Neuronal stem cell (in vitro differentiated cells): ENCODE measurements around the gene MOK.
A peak's percentile ranks its signal among the peaks of the same experiment; 100 is the strongest.

Experiments
- DNase-seq: peaks from one replicate; pipeline ENCODE4 v3.0.0-alpha.2; 2013; ENCODE audit warnings: low spot score
- H2AFZ ChIP-seq: one replicate; pipeline ENCODE4 v1.6.1; 2013; ENCODE audit warnings: mild to moderate bottlenecking, low read length, inconsistent platforms
- H2AK5ac ChIP-seq: 2 replicates; pipeline ENCODE4 v1.6.1; 2013; ENCODE audit warnings: low read depth, mild to moderate bottlenecking, inconsistent platforms, low read length, moderate library complexity, mixed read lengths
- H2BK120ac ChIP-seq: 2 replicates; pipeline ENCODE4 v1.6.1; 2013; ENCODE audit warnings: low read depth, mild to moderate bottlenecking, inconsistent platforms, low read length, moderate library complexity, mixed read lengths
- H2BK12ac ChIP-seq: one replicate; pipeline ENCODE4 v1.6.1; 2013; ENCODE audit warnings: low read length, inconsistent platforms
- H2BK15ac ChIP-seq: 2 replicates; pipeline ENCODE4 v1.6.1; 2013; ENCODE audit warnings: mild to moderate bottlenecking, low read length, inconsistent platforms, mixed read lengths
- H2BK5ac ChIP-seq: one replicate; pipeline ENCODE4 v1.6.1; 2013; ENCODE audit warnings: inconsistent platforms, mild to moderate bottlenecking, low read length, moderate library complexity
- H3K14ac ChIP-seq: one replicate; pipeline ENCODE4 v1.6.1; 2013; ENCODE audit warnings: low read length, inconsistent platforms
- H3K18ac ChIP-seq: 2 replicates; pipeline ENCODE4 v1.6.1; 2013; ENCODE audit warnings: low read length, inconsistent platforms
- H3K23ac ChIP-seq: 2 replicates; pipeline ENCODE4 v1.6.1; 2013; ENCODE audit warnings: low read depth, mild to moderate bottlenecking, mixed read lengths, low read length, inconsistent platforms; ENCODE audit not compliant: poor library complexity
- H3K27ac ChIP-seq: replicated peaks from 3 replicates; pipeline ENCODE4 v1.5.1; 2013; ENCODE audit warnings: low read length, inconsistent platforms
- H3K27me3 ChIP-seq, 3 experiments: 2 replicates each; pipeline ENCODE4 v1.6.1; 2013; ENCODE audit warnings: low read length in 3 of 3, mild to moderate bottlenecking in 2 of 3, inconsistent platforms in 1 of 3, low read depth in 1 of 3, mixed read lengths in 1 of 3, moderate library complexity in 1 of 3; ENCODE audit not compliant: control insufficient read depth in 3 of 3, insufficient read depth in 3 of 3
- H3K36me3 ChIP-seq, 2 donors: replicated peaks in 1 of 2; 2 replicates each; pipeline ENCODE4 v1.6.1; 2013; ENCODE audit warnings: low read length in 2 of 2; ENCODE audit not compliant: control insufficient read depth in 2 of 2, insufficient read depth in 2 of 2
- H3K4ac ChIP-seq: 2 replicates; pipeline ENCODE4 v1.6.1; 2013; ENCODE audit warnings: inconsistent platforms, mild to moderate bottlenecking, low read length, moderate library complexity
- H3K4me1 ChIP-seq, 2 donors: 1 replicate in 1 of 2; 2 replicates in 1 of 2; pipeline ENCODE4 v1.6.1; 2013; ENCODE audit warnings: low read length in 2 of 2, low read depth in 1 of 2; ENCODE audit not compliant: control insufficient read depth in 2 of 2, insufficient read depth in 1 of 2
- H3K4me2 ChIP-seq: one replicate; pipeline ENCODE4 v1.6.1; 2013; ENCODE audit warnings: mild to moderate bottlenecking, low read length, inconsistent platforms; ENCODE audit not compliant: insufficient read depth, poor library complexity, severe bottlenecking
- H3K4me3 ChIP-seq, 2 donors: 2 replicates each; pipeline ENCODE4 v1.5.1; 2013; ENCODE audit warnings: low read length in 2 of 2, mild to moderate bottlenecking in 2 of 2, inconsistent platforms in 1 of 2, moderate library complexity in 1 of 2
- H3K79me1 ChIP-seq: one replicate; pipeline ENCODE4 v1.6.1; 2013; ENCODE audit warnings: low read depth, mild to moderate bottlenecking, inconsistent platforms, low read length, moderate library complexity
- H3K9ac ChIP-seq: one replicate; pipeline ENCODE4 v1.6.1; 2013; ENCODE audit warnings: mild to moderate bottlenecking, low read depth, low read length, inconsistent platforms; ENCODE audit not compliant: poor library complexity
- H3K9me3 ChIP-seq, 2 donors: replicated peaks in 1 of 2; 2 replicates each; pipeline versions ENCODE3 to v1.6.1; 2013; ENCODE audit warnings: low read length in 2 of 2, mild to moderate bottlenecking in 2 of 2, inconsistent platforms in 1 of 2, low read depth in 1 of 2, mixed read lengths in 1 of 2, moderate library complexity in 1 of 2; ENCODE audit not compliant: control insufficient read depth in 2 of 2, insufficient read depth in 1 of 2
- H4K8ac ChIP-seq: one replicate; pipeline ENCODE4 v1.6.1; 2013; ENCODE audit warnings: low read depth, mild to moderate bottlenecking, inconsistent platforms, low read length, moderate library complexity
- H4K91ac ChIP-seq: one replicate; pipeline ENCODE4 v1.6.1; 2013; ENCODE audit warnings: low read length, low read depth, mild to moderate bottlenecking, inconsistent platforms; ENCODE audit not compliant: poor library complexity
- WGBS, 2 donors: extraction: QIAGEN DNeasy Blood & Tissue Kit; methylation state at CpG; one replicate each; pipeline ENCODE4 v1.1.7; 2013; ENCODE audit warnings: missing lambda C conversion rate in 2 of 2, mixed read lengths in 1 of 2; ENCODE audit not compliant: insufficient read length in 2 of 2, insufficient replicate concordance in 1 of 2; ENCODE audit errors: extremely low coverage in 2 of 2; 5-methylcytosine and 5-hydroxymethylcytosine counted together

The MOK gene

DNA sequence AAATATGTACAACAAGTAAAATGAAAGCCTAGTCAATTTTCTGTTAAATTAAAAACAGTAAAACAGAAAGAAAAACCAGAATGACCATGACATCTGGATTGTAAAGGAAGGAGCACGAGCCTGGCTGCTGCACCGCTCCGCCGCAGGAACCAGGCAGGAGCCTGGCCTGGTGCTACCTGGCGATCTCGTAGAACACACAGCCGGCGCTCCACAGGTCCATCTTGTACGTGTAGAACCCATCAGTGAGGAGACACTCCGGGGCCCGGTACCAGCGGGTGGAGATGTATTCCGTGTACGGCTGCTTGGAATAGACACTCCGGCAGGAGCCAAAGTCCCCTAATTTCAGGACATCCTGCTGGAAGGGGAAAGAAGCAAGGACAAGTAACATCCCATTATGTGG is 54.3 kb downstream of the MOK start:
- Histone ChIP-seq H3K36me3 (peaks cover 0 to 4% of the 10 kb centered on the region in 2 donors), H3K9me3 (no peaks in the 10 kb centered on the region), H2BK5ac (no peak overlapping the region), H3K79me1 (no peaks in the 10 kb centered on the region), H3K27ac (no peak overlapping the region), H2AFZ (no peak overlapping the region), H3K9ac (no peak overlapping the region), H3K18ac (no peak overlapping the region), H3K23ac (no peak overlapping the region), H4K91ac (no peak overlapping the region), H3K4me2 (no peak overlapping the region), H2BK15ac (no peak overlapping the region), H4K8ac (no peak overlapping the region), H3K4me3 (no peak overlapping the region), H3K14ac (no peak overlapping the region), H2BK12ac (no peak overlapping the region), H3K4ac (no peak overlapping the region), H3K27me3 (no peaks in the 10 kb centered on the region), H2BK120ac (no peak overlapping the region), H2AK5ac (no peak overlapping the region), H3K4me1 (peaks cover 0 to 4% of the 10 kb centered on the region in 2 donors)
- no CpG with 5 or more reads among the region's 15 CpGs for WGBS, 2 donors
- DNase-seq, result no peak

DNA sequence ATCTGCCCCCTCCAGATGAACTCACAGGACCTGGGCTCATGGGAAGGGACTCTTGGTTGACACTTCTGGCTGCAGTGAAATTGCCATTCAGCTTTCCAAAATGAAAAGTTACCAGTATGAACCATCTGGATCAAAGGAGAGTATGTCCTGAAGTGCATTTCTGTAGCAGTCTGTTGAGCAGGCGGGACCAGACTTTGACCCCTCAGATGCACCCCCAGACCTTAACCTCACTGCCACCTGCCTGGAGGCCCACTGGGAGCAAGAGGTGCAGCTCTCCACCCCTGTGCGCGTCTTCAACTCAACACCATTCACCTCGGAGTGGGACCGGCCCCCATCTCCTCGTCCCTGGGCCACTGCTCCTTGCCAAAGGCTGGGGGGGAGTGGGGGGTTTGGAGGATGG is 55.0 kb downstream of the MOK start:
- Histone ChIP-seq H3K79me1 (no peaks in the 10 kb centered on the region), H3K23ac (no peak overlapping the region), H3K36me3 (peaks cover 0 to 4% of the 10 kb centered on the region in 2 donors), H3K18ac (no peak overlapping the region), H2BK15ac (no peak overlapping the region), H3K4me1 (peaks cover 0 to 4% of the 10 kb centered on the region in 2 donors), H3K4me2 (no peak overlapping the region), H4K91ac (no peak overlapping the region), H3K9me3 (no peaks in the 10 kb centered on the region), H3K27me3 (no peaks in the 10 kb centered on the region), H2BK12ac (no peak overlapping the region), H3K4me3 (no peak overlapping the region), H3K27ac (no peak overlapping the region), H2AFZ (no peak overlapping the region), H2BK120ac (no peak overlapping the region), H3K4ac (no peak overlapping the region), H3K9ac (peak overlapping the region; percentile 17), H2AK5ac (no peak overlapping the region), H2BK5ac (peak overlapping the region; percentile 33), H3K14ac (no peak overlapping the region), H4K8ac (no peak overlapping the region)
- DNase-seq, result no peak
- no CpG with 5 or more reads among the region's 6 CpGs for WGBS, 2 donors

DNA sequence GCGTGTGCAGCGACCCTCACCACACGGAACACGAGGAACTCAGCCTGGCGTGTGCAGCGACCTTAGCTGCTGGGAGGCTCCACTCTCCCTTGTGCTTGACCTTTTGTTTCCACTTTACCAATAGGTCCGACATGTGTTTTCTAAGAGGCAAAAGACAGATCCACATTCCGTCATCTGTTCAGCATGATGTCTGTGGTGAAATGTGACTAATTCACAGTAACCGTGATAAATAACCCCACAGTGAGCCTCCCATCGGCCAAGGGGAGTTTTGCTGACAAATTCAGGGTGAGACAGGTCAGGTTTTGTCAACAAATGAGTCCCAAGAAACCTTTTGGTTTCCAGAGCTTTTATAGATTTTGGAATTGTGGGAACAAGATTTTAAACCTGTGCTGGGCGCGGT is 55.9 kb downstream of the MOK start:
- H3K9ac ChIP-seq, result peak overlapping the region; percentile 80
- H3K79me1 ChIP-seq, result no peaks in the 10 kb centered on the region
- no CpG with 5 or more reads among the region's 12 CpGs for WGBS, 2 donors

DNA sequence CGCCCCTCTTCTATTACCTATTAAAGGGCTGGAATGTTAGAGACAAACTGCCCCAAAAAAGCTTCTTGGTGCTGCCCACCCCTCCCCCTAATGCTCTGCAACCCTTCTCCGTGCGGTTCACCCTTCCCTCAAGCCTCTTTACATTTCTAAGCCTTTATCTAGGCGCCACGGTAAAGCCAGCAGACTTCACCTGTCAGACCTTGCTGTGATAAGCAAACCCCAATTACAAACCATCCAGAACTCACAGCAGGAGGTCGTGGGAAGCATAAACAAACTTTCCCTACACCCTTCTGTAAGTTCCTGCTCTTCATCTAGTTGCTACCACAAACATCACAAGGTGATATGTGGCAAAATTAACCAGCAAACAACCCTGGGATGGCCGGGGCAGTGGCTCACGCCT is 56.8 kb downstream of the MOK start:
- Histone ChIP-seq H3K27me3 (no peaks in the 10 kb centered on the region), H2BK5ac (no peak overlapping the region), H3K27ac (no peak overlapping the region), H3K4ac (no peak overlapping the region), H3K23ac (no peak overlapping the region), H3K9me3 (no peaks in the 10 kb centered on the region), H3K4me3 (no peak overlapping the region), H3K14ac (no peak overlapping the region), H3K4me2 (no peak overlapping the region), H3K18ac (no peak overlapping the region), H2BK12ac (no peak overlapping the region), H2BK120ac (no peak overlapping the region), H3K9ac (no peak overlapping the region), H3K79me1 (no peaks in the 10 kb centered on the region), H3K36me3 (peaks cover 0 to 4% of the 10 kb centered on the region in 2 donors), H4K91ac (no peak overlapping the region), H3K4me1 (peaks cover 0 to 4% of the 10 kb centered on the region in 2 donors), H2BK15ac (no peak overlapping the region), H2AFZ (no peak overlapping the region), H2AK5ac (no peak overlapping the region), H4K8ac (no peak overlapping the region)
- WGBS, 2 donors, result no CpG with 5 or more reads among the region's 8 CpGs
- no peak for DNase-seq

More for the DNA sequence above, 55.9 kb downstream of the MOK start:
- Histone ChIP-seq H3K4me3 (peak overlapping the region in 1 of 2 donors; percentile 3), H3K36me3 (peaks cover 0 to 4% of the 10 kb centered on the region in 2 donors), H3K27me3 (no peaks in the 10 kb centered on the region), H2BK5ac (no peak overlapping the region), H3K27ac (no peak overlapping the region), H4K8ac (no peak overlapping the region), H3K4ac (no peak overlapping the region), H3K14ac (peak overlapping the region; percentile 99), H3K4me1 (peaks cover 0 to 4% of the 10 kb centered on the region in 2 donors), H3K4me2 (no peak overlapping the region), H2AFZ (no peak overlapping the region), H3K9me3 (no peaks in the 10 kb centered on the region), H2BK120ac (no peak overlapping the region), H2BK15ac (no peak overlapping the region), H2AK5ac (no peak overlapping the region), H3K18ac (peak overlapping the region; percentile 65), H4K91ac (no peak overlapping the region), H2BK12ac (no peak overlapping the region), H3K23ac (peak overlapping the region; percentile 44)
- DNase-seq, result no peak
